Measurements from ENCODE around the gene BPI. TPM values are rescaled to one million over a fixed set of nuclear protein-coding genes. Genes with fewer than 3 reads are reported as not detected.
"Not testable (repeated sequence)": the region's sequence is repeated elsewhere in the genome, so short reads cannot be mapped to it uniquely, and the experiment has no call there.

Gene BPI
- total RNA-seq, 1 donor from 2014 or later, result not detected

GRCh38 chr20:38301309-38301708, 2.6 kb upstream of the BPI start:
- intact Hi-C loops (cut with micrococcal nuclease), result loop anchor here (10.0 kb wide), 1 partner anchor 247 kb away; no protein-coding TSS in a partner anchor

- intact Hi-C loops (cut with micrococcal nuclease), result loop anchor here (10.0 kb wide), 1 partner anchor 248 kb away; no protein-coding TSS in a partner anchor
Observed at GRCh38 chr20:38302786-38303185, 1.2 kb upstream of the BPI start.

- intact Hi-C loops (cut with micrococcal nuclease), result loop anchor here (10.0 kb wide), 1 partner anchor 250 kb away; no protein-coding TSS in a partner anchor
Observed at GRCh38 chr20:38304845-38305447, 990 bp downstream of the BPI start.

- intact Hi-C loops (cut with micrococcal nuclease), result loop anchor here (10.0 kb wide), 1 partner anchor 251 kb away; no protein-coding TSS in a partner anchor
Observed at GRCh38 chr20:38305541-38305940, 1.6 kb downstream of the BPI start.

GRCh38 chr20:38306379-38306778, 2.4 kb downstream of the BPI start:
- intact Hi-C loops (cut with micrococcal nuclease), result loop anchor here (10.0 kb wide), 1 partner anchor 252 kb away; no protein-coding TSS in a partner anchor

GRCh38 chr20:38307371-38308046, 3.6 kb downstream of the BPI start:
- intact Hi-C loops (cut with micrococcal nuclease), result loop anchor here (10.0 kb wide), 1 partner anchor 253 kb away; no protein-coding TSS in a partner anchor

GRCh38 chr20:38308047-38308438, 4.1 kb downstream of the BPI start:
- intact Hi-C loops (cut with micrococcal nuclease), result loop anchor here (10.0 kb wide), 1 partner anchor 253 kb away; no protein-coding TSS in a partner anchor

GRCh38 chr20:38308447-38308846, 4.5 kb downstream of the BPI start:
- intact Hi-C loops (cut with micrococcal nuclease), result loop anchor here (10.0 kb wide), 1 partner anchor 254 kb away; no protein-coding TSS in a partner anchor

- intact Hi-C loops (cut with micrococcal nuclease), result no loop called here
Observed at GRCh38 chr20:38311091-38311490, 7.1 kb downstream of the BPI start.

GRCh38 chr20:38311491-38311890, 7.5 kb downstream of the BPI start:
- intact Hi-C loops (cut with micrococcal nuclease), result no loop called here

- intact Hi-C loops (cut with micrococcal nuclease), result no loop called here
Observed at GRCh38 chr20:38313676-38314075, 9.7 kb downstream of the BPI start.

GRCh38 chr20:38314350-38314749, 10.4 kb downstream of the BPI start:
- intact Hi-C loops (cut with micrococcal nuclease), result not testable (repeated sequence)

GRCh38 chr20:38315290-38315966, 11.5 kb downstream of the BPI start:
- intact Hi-C loops (cut with micrococcal nuclease), result no loop called here

GRCh38 chr20:38316341-38316740, 12.4 kb downstream of the BPI start:
- intact Hi-C loops (cut with micrococcal nuclease), result no loop called here

- intact Hi-C loops (cut with micrococcal nuclease), result no loop called here
Observed at GRCh38 chr20:38317422-38317821, 13.5 kb downstream of the BPI start.

GRCh38 chr20:38320221-38320620, 16.3 kb downstream of the BPI start:
- intact Hi-C loops (cut with micrococcal nuclease), result no loop called here

GRCh38 chr20:38321959-38322598, 18.1 kb downstream of the BPI start:
- intact Hi-C loops (cut with micrococcal nuclease), result no loop called here

GRCh38 chr20:38324159-38324558, 20.2 kb downstream of the BPI start:
- intact Hi-C loops (cut with micrococcal nuclease), result no loop called here

GRCh38 chr20:38325167-38325566, 21.2 kb downstream of the BPI start:
- intact Hi-C loops (cut with micrococcal nuclease), result no loop called here

- intact Hi-C loops (cut with micrococcal nuclease), result no loop called here
Observed at GRCh38 chr20:38325905-38326304, 21.9 kb downstream of the BPI start.

- intact Hi-C loops (cut with micrococcal nuclease), result no loop called here
Observed at GRCh38 chr20:38326309-38326708, 22.4 kb downstream of the BPI start.

GRCh38 chr20:38330638-38331037, 26.7 kb downstream of the BPI start:
- intact Hi-C loops (cut with micrococcal nuclease), result no loop called here

Measured in T-helper 1 cell treated with Interleukin-12 subunit alpha and Interleukin-12 subunit beta and Interleukin-4 antibody, amounts not matched to agents 30 ng/mL and 1 ng/mL, for 36 hours (primary cell).